Measurements from ENCODE around the gene SLC28A3.

The SLC28A3 gene

DNA sequence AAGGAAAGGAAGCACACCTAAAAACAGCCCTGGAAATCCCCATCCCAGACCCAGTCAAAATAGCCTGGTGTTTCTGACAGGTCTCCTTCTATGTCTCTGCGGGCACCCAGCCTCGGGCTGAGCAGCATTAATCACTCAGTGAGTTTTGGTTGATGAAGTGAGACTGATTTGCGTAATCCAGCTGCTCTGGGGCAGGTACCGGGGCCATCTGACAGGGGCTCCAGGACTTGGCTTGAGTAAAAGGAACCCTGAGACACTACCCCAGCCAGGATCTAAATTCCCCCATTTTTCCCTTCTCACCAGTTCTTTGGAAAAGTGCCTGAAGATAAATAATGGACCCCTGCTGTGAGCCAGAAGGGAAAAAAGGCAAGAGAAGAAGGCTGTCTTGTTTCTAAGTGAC, 596 bp downstream of the SLC28A3 start:
- no peak for DNase-seq

DNA sequence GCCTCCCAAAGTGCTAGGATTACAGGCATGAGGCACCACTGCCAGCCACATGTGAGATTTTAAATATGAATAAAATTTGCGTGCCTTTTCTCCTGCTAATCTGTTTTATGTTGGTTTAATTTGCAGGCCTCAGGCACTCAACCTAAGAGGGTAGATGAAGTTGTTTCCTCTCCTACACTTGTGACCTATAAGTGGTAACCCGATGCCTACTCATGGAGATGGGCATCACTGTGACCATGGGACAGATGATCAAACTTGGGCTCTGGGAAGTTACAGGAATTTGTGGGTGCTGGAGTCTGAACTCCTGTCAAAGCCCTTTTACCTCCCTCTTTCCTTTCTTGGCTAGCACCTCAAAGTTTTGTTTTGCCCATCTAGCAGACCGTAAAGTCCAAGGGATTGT, 1.1 kb downstream of the SLC28A3 start:
- no peak for DNase-seq

DNA sequence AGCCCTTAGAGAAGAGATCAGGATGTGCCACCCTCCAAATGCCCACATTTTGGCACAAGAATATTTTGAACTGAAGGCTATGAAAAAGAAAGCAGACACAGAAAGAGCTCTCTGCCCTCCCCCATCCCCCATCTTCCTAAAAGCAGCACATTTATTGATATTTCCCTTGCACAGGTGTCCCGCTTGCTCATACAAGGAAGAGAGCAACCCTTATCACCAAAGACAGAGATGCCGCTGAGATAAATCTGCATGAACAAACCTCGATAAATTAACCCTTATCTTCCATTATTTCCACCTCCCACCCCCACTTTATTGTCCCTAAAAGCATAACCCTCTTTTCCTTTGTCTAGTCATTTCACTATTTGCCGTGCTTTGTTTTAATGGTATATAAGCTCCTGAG, 1.8 kb downstream of the SLC28A3 start:
- DNase-seq, result no peak

DNA sequence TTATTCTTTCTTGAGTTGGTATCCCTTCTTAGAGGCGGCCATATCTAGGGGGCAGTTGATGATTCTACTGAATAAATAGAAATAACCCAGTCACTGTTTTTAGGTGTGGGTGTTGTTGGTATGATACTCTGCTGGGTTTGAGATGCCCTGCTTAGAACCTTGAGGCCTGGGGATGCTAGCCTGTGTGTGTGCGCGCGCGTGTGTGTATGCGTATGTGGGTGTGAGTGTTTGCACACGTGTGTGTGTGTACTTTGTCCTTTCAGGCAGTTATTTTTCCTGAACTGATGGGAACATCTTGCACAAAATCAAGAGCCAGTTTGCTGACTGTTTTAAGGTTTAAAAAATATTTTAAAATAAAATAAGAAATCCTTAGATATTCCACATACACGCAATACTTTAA, 3.3 kb downstream of the SLC28A3 start:
- no peak for DNase-seq

DNA sequence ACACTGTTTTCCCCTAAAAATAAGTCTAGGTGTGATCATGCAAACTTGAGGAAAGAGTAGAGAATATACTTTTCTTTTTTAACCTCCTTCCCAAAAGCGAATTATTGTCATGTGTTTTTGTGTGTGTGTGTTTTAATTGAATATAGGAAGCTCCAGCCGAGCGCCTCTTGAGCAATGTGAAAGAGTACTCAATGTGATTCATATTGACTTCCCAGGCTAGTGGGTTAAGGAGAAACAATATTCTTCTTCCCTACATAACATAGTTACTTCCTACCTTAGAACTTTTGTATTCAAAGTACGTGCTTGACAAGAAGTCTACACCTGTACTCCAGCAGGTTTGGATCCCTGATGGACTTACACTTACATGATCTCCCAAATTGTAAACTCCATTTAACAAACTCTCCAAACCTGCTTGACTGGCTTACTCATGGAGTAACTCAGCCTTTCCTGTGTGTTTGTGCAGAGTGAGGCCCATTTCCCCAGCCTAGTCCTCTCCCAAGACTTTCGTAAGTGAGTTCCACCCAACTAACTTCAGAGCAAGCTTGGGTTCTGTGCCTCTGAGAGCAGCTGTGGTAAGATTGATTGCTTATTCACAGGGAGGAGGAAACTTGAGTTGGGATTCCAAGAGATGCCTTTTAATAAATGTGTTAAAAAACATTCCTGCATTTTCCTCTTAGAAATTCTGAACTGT, 9.3 kb downstream of the SLC28A3 start:
- DNase-seq, result no peak

DNA sequence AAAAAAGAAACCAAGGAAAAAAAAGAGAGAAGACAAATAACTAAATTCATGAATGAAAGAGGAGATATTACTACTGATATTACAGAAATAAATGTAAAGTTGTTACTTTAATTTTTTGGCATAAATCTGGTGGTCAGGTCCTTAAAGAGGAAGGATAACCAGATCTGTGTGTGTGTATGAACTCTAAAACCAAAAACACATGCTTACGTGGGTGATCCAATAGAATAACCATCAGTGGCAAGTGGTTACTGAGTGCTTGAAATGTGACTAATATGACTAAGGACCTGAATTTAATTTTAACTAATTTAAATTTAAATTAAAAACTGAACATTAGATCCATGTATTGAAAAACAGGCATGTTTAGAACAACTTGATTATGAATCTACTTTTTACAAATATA, 10.3 kb downstream of the SLC28A3 start:
- no peak for DNase-seq

- no peak for DNase-seq
These were observed 13.4 kb downstream of the SLC28A3 start for GRCh38 chr9:84327184-84327583.

- DNase-seq, result no peak
These were observed 15.1 kb downstream of the SLC28A3 start for GRCh38 chr9:84325347-84325973.

GRCh38 chr9:84324811-84325210, 15.7 kb downstream of the SLC28A3 start:
- DNase-seq, result no peak

- DNase-seq, result no peak
These were observed 16.7 kb downstream of the SLC28A3 start for GRCh38 chr9:84323858-84324257.

GRCh38 chr9:84322828-84323227, 17.7 kb downstream of the SLC28A3 start:
- no peak for DNase-seq

DNA sequence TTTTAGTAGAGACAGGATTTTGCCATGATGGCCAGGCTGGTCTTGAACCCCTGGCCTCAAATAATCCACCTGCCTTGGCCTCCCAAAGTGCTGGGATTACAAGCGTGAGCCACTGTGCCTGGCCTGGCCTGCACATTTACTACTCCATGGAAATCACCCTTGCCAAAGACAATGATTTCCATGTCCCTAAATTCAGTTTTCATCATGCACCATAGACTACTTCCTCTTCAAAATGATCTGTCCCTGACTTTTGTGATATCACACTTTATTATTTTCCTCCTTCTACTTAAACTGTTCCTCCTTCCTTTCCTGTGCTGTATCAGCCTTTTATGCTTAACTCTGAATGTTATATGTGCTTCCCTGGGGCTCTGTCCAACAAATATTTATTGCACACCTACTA, 20.3 kb downstream of the SLC28A3 start:
- DNase-seq, result no peak

GRCh38 chr9:84319632-84320031, 20.9 kb downstream of the SLC28A3 start:
- DNase-seq, result no peak

DNA sequence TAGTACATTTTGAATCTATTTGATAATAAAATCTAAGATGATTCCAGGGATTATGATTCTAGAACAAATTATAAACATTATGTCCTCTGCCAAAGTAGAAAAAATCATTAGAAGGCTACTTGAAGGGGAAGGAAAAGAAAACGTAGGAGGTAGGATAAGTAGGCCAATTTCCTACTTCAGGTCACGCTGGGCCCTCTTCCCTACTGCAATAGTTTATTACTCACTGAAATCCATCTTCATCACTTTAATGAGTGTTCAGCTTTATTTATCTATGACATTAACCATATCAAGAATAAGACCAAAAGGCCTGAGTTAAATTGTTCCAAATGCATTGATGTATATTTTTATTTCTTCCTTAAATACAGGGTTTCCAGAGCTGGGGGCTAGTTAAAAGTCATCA, 21.6 kb downstream of the SLC28A3 start:
- no peak for DNase-seq

DNA sequence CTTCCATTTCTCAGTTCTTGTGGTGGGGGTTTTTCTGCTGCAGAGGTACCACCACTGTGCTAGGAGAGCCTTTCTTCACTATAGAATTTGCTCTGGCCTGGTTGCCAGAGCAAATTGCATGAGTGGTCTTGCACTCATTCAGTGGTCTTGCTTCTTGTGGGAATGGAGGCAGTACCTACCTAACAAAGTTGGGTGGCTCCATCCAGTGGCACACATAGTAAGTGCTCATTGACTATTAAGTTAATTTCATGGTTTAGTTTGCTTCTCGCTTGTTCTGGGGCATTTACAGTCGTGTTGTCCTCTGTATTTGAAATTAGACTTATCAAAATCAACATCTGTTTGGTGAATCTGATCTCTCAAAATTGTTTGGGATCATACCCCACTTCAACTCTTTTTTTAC, 23.0 kb downstream of the SLC28A3 start:
- no peak for DNase-seq

DNA sequence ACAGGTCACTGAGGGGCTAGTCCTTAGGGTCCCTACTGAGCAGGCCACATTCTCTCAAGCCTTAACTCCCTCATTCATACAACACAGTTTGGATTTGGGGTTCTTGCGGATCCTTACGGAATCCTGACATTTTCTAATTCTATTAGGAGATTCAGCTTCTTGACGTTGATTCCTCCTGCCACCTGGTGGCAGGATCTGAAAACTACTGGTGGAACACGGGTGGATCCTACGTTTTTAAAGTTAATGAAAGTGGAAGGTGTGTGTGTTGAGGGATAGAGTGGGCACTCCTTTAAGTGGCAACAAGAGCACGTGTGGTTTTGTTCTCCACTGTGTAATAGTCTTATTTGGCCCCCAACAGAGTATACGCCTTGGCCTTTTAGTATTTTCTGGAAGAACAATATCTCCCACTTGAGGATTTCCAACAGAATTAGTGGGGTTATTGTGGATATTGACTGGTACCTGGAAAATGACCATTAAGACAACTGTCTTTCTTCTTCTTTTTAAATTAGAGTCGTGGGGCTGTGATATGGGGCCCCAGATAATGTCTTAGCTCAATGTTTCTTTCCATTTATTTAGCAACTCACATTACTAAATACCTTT, 25.2 kb downstream of the SLC28A3 start:
- peak; percentile 78 for DNase-seq

DNA sequence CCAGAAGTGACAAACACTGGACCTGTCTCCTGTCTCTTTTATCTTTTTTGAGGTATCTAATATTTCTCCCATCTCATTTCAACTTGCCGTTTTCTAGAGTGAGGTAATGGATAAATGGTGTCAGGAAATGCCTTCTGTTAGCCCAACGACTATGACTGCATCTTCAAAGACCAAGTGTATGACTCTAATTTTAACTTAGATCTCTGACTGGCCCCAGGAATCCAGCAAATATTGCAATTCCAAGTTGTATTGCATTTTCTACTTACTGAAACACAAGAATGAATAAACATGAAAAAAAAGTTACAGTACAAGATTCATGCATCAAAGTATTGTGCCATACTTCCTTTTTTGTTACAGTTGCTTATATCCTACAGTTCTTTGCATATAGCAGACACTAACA, 26.3 kb downstream of the SLC28A3 start:
- no peak for DNase-seq

- no peak for DNase-seq
These were observed 29.7 kb downstream of the SLC28A3 start for GRCh38 chr9:84310883-84311282.

DNA sequence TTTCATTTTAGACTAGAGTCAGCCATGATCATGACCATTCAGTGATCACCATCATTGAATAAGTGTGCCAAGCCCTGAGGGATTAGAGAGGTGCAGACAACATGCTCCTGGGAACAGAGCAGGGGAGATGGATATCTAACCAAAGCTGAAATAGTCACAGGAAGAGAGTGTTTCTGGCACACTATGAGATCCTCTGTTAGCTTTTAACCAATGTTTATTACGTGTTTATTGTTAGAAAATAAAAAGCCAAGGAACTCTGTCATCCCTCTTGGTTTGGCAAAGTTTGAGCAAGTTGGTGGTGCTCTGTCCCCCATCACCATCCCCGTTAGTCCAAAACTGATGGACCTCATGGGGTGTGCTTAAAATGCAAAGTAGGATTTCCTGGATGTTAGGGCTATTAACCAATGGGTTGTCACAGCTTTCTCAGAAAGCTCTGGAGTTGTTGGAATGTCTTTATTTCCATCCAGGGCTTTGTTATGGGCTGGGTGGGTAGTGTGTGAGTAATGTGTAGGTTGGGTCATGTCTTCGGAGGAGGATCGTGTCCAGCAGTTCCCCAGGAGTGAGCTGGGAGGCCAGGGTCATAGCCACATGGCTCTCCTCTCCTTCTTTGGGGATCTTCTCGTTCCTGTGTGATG, 34.9 kb downstream of the SLC28A3 start:
- no peak for DNase-seq

DNA sequence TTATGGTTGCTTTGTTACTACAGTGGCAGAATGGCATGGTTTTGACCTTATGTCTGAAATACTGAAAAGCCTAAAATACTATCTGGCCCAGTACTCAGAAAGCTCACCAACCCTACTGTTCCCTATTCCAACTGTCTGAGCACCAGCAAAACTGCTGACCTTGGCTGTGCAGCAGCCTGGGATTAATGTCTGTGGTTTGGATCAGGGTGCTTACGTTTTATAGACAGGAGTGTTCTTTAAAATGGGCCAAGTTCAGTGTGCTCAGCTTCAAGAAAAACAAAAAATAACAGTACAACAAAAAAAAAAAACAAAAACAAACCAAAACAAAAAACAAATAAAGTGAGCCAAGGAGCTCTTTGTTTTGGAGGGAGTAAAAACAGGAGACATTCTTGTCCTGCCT, 36.4 kb downstream of the SLC28A3 start:
- no peak for DNase-seq

DNA sequence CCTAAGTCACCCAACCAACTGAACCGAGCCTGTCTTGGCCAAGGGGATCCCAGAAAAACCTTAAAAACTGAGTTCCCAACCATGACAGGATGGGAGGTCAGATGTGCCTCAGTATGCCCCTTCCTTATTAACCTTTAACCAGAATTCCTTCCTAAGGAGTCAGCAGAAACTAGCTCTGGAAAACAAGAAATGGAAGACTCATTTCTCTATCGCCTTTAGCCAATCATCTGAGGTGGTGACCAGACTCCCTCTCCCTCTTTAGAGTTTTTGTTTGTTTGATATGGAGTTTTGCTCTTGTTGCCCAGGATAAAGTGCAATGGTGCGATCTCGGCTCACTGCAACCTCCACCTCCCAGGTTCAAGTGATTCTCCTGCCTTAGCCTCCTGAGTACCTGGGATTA, 37.5 kb downstream of the SLC28A3 start:
- no peak for DNase-seq

GRCh38 chr9:84301851-84302250, 38.7 kb downstream of the SLC28A3 start:
- DNase-seq, result no peak

DNA sequence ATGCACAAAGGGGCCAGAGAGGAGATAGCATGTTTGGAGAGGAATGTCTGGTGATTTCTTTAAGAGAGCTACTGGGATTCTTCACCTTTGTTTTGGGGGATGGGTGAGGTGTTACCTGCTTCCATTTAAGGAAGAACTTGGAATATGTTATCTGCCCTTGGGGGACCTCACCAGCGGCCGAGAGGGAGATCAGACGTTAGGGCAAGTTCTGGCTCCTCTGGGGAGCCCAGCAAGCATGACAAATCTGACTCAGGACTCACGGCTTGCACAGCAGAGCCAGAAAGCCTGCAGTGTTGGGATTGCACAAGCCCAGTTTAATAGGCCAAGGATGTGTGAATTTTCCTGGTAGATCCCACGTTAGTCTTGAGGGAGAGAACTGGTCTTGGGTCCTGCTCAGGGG, 40.3 kb downstream of the SLC28A3 start:
- DNase-seq, result no peak

DNA sequence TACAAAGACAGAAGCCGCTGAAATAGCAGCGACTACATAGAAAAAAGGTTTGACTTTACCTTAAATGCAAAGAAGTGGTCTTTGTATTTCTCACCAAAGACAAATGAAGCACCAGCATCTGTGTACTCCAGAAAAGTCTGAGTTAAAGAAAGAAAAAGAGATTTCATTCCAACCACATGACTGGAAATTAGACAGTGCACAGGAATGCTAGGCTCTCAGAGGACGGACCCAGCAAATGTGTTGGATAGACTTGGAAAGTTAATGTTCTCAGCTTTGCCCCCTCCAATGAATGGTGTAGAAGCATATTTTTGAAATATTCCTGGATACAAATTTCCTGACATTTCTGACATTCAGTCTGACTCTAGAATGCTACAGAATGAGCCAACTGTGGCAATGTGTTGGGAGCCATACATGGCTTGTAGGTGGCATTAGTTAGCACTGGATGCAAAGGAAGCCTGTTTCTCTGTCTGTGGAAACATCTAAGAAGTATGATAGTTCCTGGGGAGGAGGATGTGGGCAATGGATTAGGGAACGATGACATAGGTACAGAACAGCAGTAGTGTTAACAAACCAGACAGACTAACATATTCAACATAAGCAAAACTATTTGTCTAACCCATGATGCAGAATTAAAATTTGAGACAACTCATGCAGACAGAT, 43.3 kb downstream of the SLC28A3 start:
- no peak for DNase-seq

All from activated CD8-positive, alpha-beta memory T cell treated with anti-CD3 and anti-CD28 coated beads for 24 hours (primary cell).